PC-3 (cell line): ENCODE data around the gene HIBCH. TPM values are rescaled to one million over a fixed set of nuclear protein-coding genes. Genes with fewer than 3 reads are reported as not detected.

Source experiments
- ATAC-seq: fragments of 200-7000 bp; cut with Tn5 transposase; 2 replicates; pipeline ENCODE4 v1.9.1; 2020; ENCODE audit warnings: mild to moderate bottlenecking, moderate library complexity
- BruUV-seq: library from RNA; stranded (reverse); fragments of 400-500 nt; replicated peaks from 2 replicates; lab custom pipeline; 2021; lab: Mats Ljungman, UMichigan
- CTCF ChIA-PET: fragments of 300-600 bp; sonication (Branson Sonifier 250); formaldehyde crosslinking; loops from one replicate; lab custom pipeline; 2022; ENCODE audit warnings: antibody characterized with exemption; lab: Charles Lee
- POLR2A ChIA-PET: fragments of 300-600 bp; sonication (Branson Sonifier 250); formaldehyde crosslinking; loops from one replicate; lab custom pipeline; 2022; ENCODE audit warnings: antibody characterized with exemption; ENCODE audit not compliant: unreplicated experiment; lab: Charles Lee
- DNase-seq: peaks from one replicate; pipeline ENCODE4 v3.0.0-alpha.2; 2015
- H2AFZ ChIP-seq: fragments of 300-600 bp; sonication (generic); 2 replicates; pipeline ENCODE4 v1.6.0; 2016; ENCODE audit warnings: antibody characterized with exemption, low read length
- H3F3A ChIP-seq: fragments of 300-600 bp; sonication (generic); one replicate; pipeline ENCODE4 v1.6.0; 2017; ENCODE audit warnings: antibody characterized with exemption, low read length, control low read depth, mild to moderate bottlenecking; ENCODE audit not compliant: unreplicated experiment
- H3K27ac ChIP-seq: fragments of 300-600 bp; sonication (generic); 2 replicates; pipeline ENCODE4 v1.5.1; 2016; ENCODE audit warnings: mild to moderate bottlenecking, low read length
- H3K27me3 ChIP-seq: fragments of 300-600 bp; sonication (generic); 2 replicates; pipeline ENCODE4 v1.6.1; 2016; ENCODE audit warnings: low read length, mixed read lengths
- H3K36me3 ChIP-seq: fragments of 300-600 bp; sonication (generic); 2 replicates; pipeline ENCODE4 v1.6.1; 2016; ENCODE audit warnings: low read depth, mixed run types, low read length, mixed read lengths
- H3K4me1 ChIP-seq: fragments of 300-600 bp; sonication (generic); 2 replicates; pipeline ENCODE4 v1.5.1; 2016; ENCODE audit warnings: low read length; ENCODE audit not compliant: insufficient read depth
- H3K4me2 ChIP-seq: fragments of 300-600 bp; sonication (generic); 2 replicates; pipeline ENCODE4 v1.6.0; 2016; ENCODE audit warnings: low read length
- H3K4me3 ChIP-seq: fragments of 300-600 bp; sonication (generic); 2 replicates; pipeline ENCODE4 v1.5.1; 2016; ENCODE audit warnings: mild to moderate bottlenecking, low read length, mixed read lengths
- H3K79me2 ChIP-seq: fragments of 300-600 bp; sonication (generic); 2 replicates; pipeline ENCODE4 v1.6.1; 2017; ENCODE audit warnings: low read length, mixed read lengths
- H3K9ac ChIP-seq: fragments of 300-600 bp; sonication (generic); 2 replicates; pipeline ENCODE4 v1.6.0; 2016; ENCODE audit warnings: mild to moderate bottlenecking, low read length
- H3K9me2 ChIP-seq: fragments of 300-600 bp; sonication (generic); replicated peaks from 2 replicates; pipeline ENCODE4 v1.6.1; 2016; ENCODE audit warnings: mixed run types, low read length, mixed read lengths
- H3K9me3 ChIP-seq: fragments of 300-600 bp; sonication (generic); 2 replicates; pipeline ENCODE4 v1.6.1; 2016; ENCODE audit warnings: low read length, mixed read lengths
- H4K20me1 ChIP-seq: fragments of 300-600 bp; sonication (generic); 2 replicates; pipeline ENCODE4 v1.6.1; 2016; ENCODE audit warnings: low read length, mixed read lengths
- EZH2 ChIP-seq: fragments of 300-600 bp; sonication (generic); IDR thresholded peaks from one replicate; pipeline ENCODE4 v1.6.1; 2017; ENCODE audit warnings: antibody characterized with exemption, mild to moderate bottlenecking, low read length; ENCODE audit not compliant: unreplicated experiment
- EZH2phosphoT487 ChIP-seq: fragments of 300-600 bp; sonication (generic); IDR thresholded peaks from 2 replicates; pipeline ENCODE4 v1.6.1; 2018; ENCODE audit warnings: mild to moderate bottlenecking, antibody characterized with exemption, low read length, borderline replicate concordance
- intact Hi-C: fragments of 100-400 bp; cut with micrococcal nuclease; formaldehyde crosslinking; loops from 2 replicates; pipeline ENCODE4 v1.9.0; 2023
- total RNA-seq: library from RNA; depleted of rRNA; stranded (reverse); fragments of >200 nt; gene quantifications from 2 replicates; pipeline ENCODE4 v1.2.3, GENCODE V29; 2014
- TF ChIP-seq, protein P1 (sequence below): fragments of 300-600 bp; sonication (generic); conservative IDR thresholded peaks from 2 replicates; pipeline ENCODE4 v1.5.1; 2017; ENCODE audit warnings: antibody characterized with exemption, low read depth, mild to moderate bottlenecking, low read length

The HIBCH gene
- total RNA-seq, 1 experiment from 2014 or later, result 12.0 TPM

DNA sequence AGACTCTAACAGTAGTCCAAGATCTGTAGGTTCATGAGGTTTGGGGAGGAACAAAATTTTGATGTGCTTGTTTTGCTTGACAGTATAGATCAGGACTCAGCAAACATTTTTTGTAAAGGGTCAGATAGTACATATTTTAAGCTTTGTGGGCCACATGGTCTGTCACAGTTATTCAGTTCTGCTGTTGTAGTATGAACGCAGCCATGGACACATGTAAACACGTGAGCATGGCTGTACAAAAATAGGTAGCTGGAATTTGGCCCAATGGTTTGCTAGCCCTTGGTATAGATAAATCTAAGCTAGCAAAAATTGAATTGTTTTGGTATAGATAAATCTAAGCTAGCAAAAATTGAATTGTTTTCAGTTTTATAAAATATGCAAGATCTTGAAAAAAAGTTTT lies 120.5 kb downstream of the HIBCH start:
- Histone ChIP-seq H3K9me3 (no peaks in the 10 kb centered on the region), H3K36me3 (peaks cover 8% of the 10 kb centered on the region; the same call in 1 of the 2 replicates), H3K27ac (no peak overlapping the region), H3K9ac (no peak overlapping the region), H3K4me2 (no peak overlapping the region), H3K4me1 (peaks cover 6% of the 10 kb centered on the region; the same call in 1 of the 2 replicates), H3K9me2 (no peaks in the 10 kb centered on the region), H3K4me3 (no peak overlapping the region), H3K27me3 (no peaks in the 10 kb centered on the region), H4K20me1 (no peaks in the 10 kb centered on the region), H3F3A (no peaks in the 10 kb centered on the region), H2AFZ (no peak overlapping the region), H3K79me2 (no peaks in the 10 kb centered on the region)
- no TSS peak for BruUV-seq
- ChIA-PET POLR2A (no interaction called here), CTCF (interaction anchor here (0.6 to 0.7 kb wide), 2 partner anchors 13 to 120 kb away, joined by 3 to 12 read pairs; partner anchors contain the start of gene HIBCH)
- no peak for ATAC-seq
- intact Hi-C loops, result no loop called here
- TF ChIP-seq EZH2phosphoT487 (no peak), EZH2 (no peak)
- TF ChIP-seq, protein P1, sequence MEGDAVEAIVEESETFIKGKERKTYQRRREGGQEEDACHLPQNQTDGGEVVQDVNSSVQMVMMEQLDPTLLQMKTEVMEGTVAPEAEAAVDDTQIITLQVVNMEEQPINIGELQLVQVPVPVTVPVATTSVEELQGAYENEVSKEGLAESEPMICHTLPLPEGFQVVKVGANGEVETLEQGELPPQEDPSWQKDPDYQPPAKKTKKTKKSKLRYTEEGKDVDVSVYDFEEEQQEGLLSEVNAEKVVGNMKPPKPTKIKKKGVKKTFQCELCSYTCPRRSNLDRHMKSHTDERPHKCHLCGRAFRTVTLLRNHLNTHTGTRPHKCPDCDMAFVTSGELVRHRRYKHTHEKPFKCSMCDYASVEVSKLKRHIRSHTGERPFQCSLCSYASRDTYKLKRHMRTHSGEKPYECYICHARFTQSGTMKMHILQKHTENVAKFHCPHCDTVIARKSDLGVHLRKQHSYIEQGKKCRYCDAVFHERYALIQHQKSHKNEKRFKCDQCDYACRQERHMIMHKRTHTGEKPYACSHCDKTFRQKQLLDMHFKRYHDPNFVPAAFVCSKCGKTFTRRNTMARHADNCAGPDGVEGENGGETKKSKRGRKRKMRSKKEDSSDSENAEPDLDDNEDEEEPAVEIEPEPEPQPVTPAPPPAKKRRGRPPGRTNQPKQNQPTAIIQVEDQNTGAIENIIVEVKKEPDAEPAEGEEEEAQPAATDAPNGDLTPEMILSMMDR, result no peak
- no peak for DNase-seq

DNA sequence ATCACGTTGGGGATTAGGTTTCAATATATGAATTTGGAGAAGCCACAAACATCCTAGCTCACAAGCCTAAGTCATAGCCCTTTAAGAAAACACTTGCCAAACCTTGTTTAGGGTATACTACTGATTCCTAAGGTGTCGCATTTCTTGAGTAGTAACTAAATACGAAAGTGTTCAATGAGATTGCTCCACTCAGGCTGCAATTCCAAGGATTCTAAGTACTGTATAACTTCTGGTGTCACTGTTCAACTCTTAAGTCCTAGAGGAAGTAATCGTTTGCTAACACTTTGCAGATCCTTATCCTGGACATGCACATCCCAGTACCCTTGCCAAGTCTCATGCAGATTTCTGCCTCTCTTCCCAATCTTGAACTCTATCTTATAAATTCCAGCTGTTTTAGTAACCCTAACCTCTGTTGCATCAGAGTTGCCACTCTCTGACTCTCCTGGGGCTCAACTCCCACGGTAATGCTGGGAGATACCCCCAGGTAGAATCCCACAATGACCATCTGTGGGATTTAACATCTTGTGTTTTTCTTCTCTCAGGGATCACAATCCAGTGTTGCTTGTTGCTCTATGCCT lies 122.4 kb downstream of the HIBCH start:
- no TSS peak for BruUV-seq
- Histone ChIP-seq H3K4me2 (no peak overlapping the region), H3K9ac (no peak overlapping the region), H3K27me3 (no peaks in the 10 kb centered on the region), H2AFZ (no peak overlapping the region), H3K79me2 (no peaks in the 10 kb centered on the region), H3K4me1 (no peaks in the 10 kb centered on the region), H3K27ac (no peak overlapping the region), H4K20me1 (no peaks in the 10 kb centered on the region), H3K36me3 (peaks cover 8% of the 10 kb centered on the region; the same call in 1 of the 2 replicates), H3K9me2 (no peaks in the 10 kb centered on the region), H3K9me3 (no peaks in the 10 kb centered on the region), H3F3A (no peaks in the 10 kb centered on the region), H3K4me3 (no peak overlapping the region)
- intact Hi-C loops, result no loop called here
- no peak for TF ChIP-seq EZH2
- TF ChIP-seq, protein P1, result no peak
- CTCF ChIA-PET, result no interaction called here
- DNase-seq (no peak), ATAC-seq (no peak)
- POLR2A ChIA-PET, result interaction anchor here (0.6 kb wide), 1 partner anchor 107 kb away, joined by 3 read pairs; no protein-coding TSS in a partner anchor

DNA sequence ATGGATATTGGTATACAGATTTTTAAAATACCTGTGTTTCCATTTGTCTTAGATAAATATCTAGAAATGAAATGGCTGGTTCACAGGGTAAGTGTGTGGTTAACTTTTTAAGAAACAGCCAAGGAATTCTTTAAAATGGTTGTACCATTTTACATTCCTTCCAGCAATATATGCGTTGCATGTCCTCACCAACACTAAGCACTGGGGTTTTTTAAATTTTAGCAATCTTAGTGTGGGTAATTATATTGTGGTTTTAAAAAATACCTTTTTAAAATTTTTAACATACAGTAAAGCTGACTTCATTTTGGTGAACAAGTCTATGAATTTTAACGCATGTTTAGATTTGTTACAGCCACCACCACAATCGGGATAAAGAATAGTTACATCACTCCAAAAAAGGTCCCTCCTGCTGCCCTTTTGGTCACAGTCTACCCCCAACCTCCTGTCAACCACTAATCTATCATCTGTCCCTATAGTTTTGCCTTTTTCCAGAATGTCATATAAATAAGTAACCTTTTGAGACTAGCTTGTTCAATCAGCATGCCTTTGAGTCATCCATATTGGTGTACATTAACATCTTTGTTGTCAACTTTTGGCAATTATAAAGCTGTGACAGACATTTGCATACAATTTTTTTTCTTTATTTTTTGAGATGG lies 129.0 kb downstream of the HIBCH start:
- DNase-seq (no peak), ATAC-seq (no peak)
- TF ChIP-seq, protein P1, result no peak
- TF ChIP-seq EZH2phosphoT487 (no peak), EZH2 (no peak)
- Histone ChIP-seq H3K4me3 (no peak overlapping the region), H3K9me3 (no peaks in the 10 kb centered on the region), H3K27ac (no peak overlapping the region), H3F3A (no peaks in the 10 kb centered on the region), H4K20me1 (no peaks in the 10 kb centered on the region), H3K27me3 (no peaks in the 10 kb centered on the region), H2AFZ (no peak overlapping the region), H3K4me1 (no peaks in the 10 kb centered on the region), H3K4me2 (no peak overlapping the region), H3K9me2 (no peaks in the 10 kb centered on the region), H3K79me2 (no peaks in the 10 kb centered on the region), H3K9ac (no peak overlapping the region), H3K36me3 (no peaks in the 10 kb centered on the region)
- intact Hi-C loops, result no loop called here
- ChIA-PET POLR2A (no interaction called here), CTCF (no interaction called here)
- no TSS peak for BruUV-seq
